Esophagus squamous epithelium (tissue), 5 donors: ENCODE measurements around the gene HNF4A. TPM values are rescaled to one million over a fixed set of nuclear protein-coding genes. Genes with fewer than 3 reads are reported as not detected.

Source experiments
- DNase-seq: peaks from one replicate; lab custom pipeline; 2025; lab: John Stamatoyannopoulos, UW
- H3K27ac ChIP-seq, 4 donors: fragments of 200-600 bp; sonication (generic); one replicate each; pipeline ENCODE4 v1.5.1; 2016 to 2019; ENCODE audit warnings: mild to moderate bottlenecking in 1 of 4
- H3K27me3 ChIP-seq, 4 donors: fragments of 200-600 bp; sonication (generic); 1 replicate in 3 of 4; 2 replicates in 1 of 4; pipeline versions ENCODE4 v1.5.1 to v1.6.0; 2017 to 2021; ENCODE audit warnings: antibody characterized with exemption in 1 of 4
- H3K36me3 ChIP-seq, 3 donors: fragments of 200-600 bp; sonication (generic); one replicate each; pipeline ENCODE4 v1.5.1; 2016 to 2019
- H3K4me1 ChIP-seq, 3 donors: fragments of 200-600 bp; sonication (generic); one replicate each; pipeline ENCODE4 v1.5.1; 2017 to 2019
- H3K4me3 ChIP-seq, 4 donors: fragments of 200-600 bp; sonication (generic); 1 replicate in 3 of 4; 2 replicates in 1 of 4; pipeline ENCODE4 v1.5.1; 2016 to 2019; ENCODE audit warnings: mild to moderate bottlenecking in 2 of 4, moderate library complexity in 1 of 4
- H3K9me3 ChIP-seq, 3 donors: fragments of 200-600 bp; sonication (generic); one replicate each; pipeline ENCODE4 v1.5.1; 2016 to 2019
- POLR2A ChIP-seq, 4 donors: fragments of 450-650 bp; IDR thresholded peaks; one replicate each; pipeline ENCODE4 v1.6.1; 2017; ENCODE audit warnings: antibody characterized with exemption in 4 of 4, mild to moderate bottlenecking in 4 of 4, moderate library complexity in 3 of 4
- WGBS, 2 donors: methylation state at CpG; one replicate each; pipeline ENCODE4 v1.1.5; 2018; 5-methylcytosine and 5-hydroxymethylcytosine counted together
- intact Hi-C: fragments of 100-400 bp; cut with DNase I; formaldehyde crosslinking; loops from one replicate; pipeline ENCODE4 v1.15.0; 2022
- total RNA-seq, 4 donors: library from RNA; depleted of rRNA; stranded (reverse); fragments of >200 nt; gene quantifications; one replicate each; pipeline ENCODE4 v1.1.0, GENCODE V29; 2016
- TF ChIP-seq, protein P1 (sequence below), 6 experiments: fragments of 450-650 bp in 4 of 6; fragments of 200-600 bp in 2 of 6; sonication (generic) in 2 of 6; IDR thresholded peaks; one replicate each; pipeline ENCODE4 v1.5.1; 2016 to 2019; ENCODE audit warnings: antibody characterized with exemption in 6 of 6, mild to moderate bottlenecking in 4 of 6, moderate library complexity in 4 of 6
- donor health status: DM: yes; HTN: yes; CAD: no.

Gene HNF4A
- total RNA-seq, 4 donors from 2014 or later: not detected

DNA sequence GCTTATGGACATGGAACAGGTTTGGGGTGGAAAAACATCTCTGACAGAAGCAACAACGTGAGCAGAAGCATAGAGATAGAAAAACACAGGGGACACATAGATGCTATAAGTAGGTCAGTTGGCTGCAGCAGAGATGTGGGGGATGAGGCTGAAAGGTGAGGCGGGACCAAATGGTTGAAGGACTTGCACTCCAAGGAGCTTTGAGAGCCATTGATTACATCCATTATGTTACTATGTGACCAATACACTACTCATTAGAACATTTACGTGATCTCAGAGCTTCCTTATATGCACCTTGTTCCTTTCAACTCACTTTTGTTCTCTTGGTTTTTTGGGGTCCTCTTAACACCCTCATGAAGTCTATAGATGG is 72.3 kb downstream of the HNF4A start:
- Histone ChIP-seq H3K27me3 (peaks cover 0 to 64% (median 0%) of the 10 kb centered on the region in 4 donors), H3K4me1 (no peaks in the 10 kb centered on the region), H3K9me3 (no peaks in the 10 kb centered on the region), H3K36me3 (no peaks in the 10 kb centered on the region), H3K4me3 (no peak overlapping the region), H3K27ac (no peak overlapping the region)
- no peak for DNase-seq
- TF ChIP-seq POLR2A (IDR thresholded peaks at IDR 0.05): no peak
- TF ChIP-seq, protein P1, sequence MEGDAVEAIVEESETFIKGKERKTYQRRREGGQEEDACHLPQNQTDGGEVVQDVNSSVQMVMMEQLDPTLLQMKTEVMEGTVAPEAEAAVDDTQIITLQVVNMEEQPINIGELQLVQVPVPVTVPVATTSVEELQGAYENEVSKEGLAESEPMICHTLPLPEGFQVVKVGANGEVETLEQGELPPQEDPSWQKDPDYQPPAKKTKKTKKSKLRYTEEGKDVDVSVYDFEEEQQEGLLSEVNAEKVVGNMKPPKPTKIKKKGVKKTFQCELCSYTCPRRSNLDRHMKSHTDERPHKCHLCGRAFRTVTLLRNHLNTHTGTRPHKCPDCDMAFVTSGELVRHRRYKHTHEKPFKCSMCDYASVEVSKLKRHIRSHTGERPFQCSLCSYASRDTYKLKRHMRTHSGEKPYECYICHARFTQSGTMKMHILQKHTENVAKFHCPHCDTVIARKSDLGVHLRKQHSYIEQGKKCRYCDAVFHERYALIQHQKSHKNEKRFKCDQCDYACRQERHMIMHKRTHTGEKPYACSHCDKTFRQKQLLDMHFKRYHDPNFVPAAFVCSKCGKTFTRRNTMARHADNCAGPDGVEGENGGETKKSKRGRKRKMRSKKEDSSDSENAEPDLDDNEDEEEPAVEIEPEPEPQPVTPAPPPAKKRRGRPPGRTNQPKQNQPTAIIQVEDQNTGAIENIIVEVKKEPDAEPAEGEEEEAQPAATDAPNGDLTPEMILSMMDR (IDR thresholded peaks at IDR 0.05): no peak
- intact Hi-C loops: no loop called here
- 84 to 88% methylated on average over 3 of the region's 3 CpGs for WGBS, 2 donors

DNA sequence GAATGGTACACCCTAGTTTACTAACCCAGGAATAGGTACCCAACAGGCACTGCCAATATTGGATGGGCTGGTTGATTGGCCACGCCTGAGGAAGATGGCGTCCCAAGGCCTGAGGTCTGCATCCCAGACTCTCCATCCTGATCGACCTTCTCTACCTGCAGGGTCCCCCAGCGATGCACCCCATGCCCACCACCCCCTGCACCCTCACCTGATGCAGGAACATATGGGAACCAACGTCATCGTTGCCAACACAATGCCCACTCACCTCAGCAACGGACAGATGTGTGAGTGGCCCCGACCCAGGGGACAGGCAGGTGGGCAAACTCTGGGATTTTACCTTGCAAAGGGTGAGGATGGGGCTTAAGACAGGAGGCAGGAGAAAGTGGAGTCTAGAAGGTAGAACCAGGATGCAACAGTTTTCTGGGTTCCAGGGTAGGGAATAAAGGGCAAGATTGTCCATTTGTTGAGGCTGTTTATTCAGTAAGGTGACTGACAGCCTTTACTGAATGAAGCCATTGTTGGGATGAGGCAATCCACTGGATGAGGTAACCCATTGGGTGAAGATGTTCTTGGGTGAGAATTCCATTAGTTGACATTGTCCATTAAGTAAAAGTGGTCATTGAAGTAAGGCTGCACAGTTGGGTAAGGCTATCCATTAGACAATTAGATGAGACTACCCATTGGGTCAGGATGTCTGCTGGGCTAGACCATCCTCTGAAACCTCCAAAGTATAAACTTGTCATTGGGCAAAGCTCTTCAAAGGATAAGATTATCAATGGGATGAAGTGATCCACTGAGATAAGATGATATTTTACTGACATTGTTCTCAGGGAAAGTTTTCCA is 72.9 kb downstream of the HNF4A start:
- 74 to 80% methylated on average over 4 to 7 of the region's 8 CpGs for WGBS, 2 donors

DNA sequence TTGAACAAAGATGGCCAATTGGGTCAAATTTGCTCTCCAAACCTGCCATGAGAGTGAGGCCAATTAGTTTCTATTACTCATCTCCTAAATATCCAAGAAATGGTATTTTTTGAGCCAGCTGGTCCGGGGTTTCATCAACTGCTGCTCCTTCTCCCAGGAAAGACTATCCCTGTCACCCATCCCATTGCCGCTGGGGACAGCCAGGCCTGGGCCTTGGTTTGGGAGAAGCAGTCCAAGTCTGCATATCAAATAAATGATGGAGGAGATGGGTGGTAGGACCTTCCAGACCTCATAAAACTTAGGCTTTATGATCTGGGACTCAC is 73.5 kb downstream of the HNF4A start:
- H3K27ac ChIP-seq: no peak overlapping the region
- no peaks in the 10 kb centered on the region for H3K36me3 ChIP-seq
- TF ChIP-seq POLR2A (IDR thresholded peaks at IDR 0.05): no peak
- TF ChIP-seq, protein P1 (IDR thresholded peaks at IDR 0.05): no peak
- no peaks in the 10 kb centered on the region for H3K9me3 ChIP-seq
- intact Hi-C loops: no loop called here
- peaks cover 0 to 64% (median 0%) of the 10 kb centered on the region in 4 donors for H3K27me3 ChIP-seq
- no peak overlapping the region for H3K4me3 ChIP-seq
- no peak for DNase-seq
- H3K4me1 ChIP-seq: no peaks in the 10 kb centered on the region
- 50 to 80% methylated on average over 1 to 2 of the region's 2 CpGs for WGBS, 2 donors

More for the DNA sequence above, 72.9 kb downstream of the HNF4A start:
- no peaks in the 10 kb centered on the region for H3K4me1 ChIP-seq
- H3K9me3 ChIP-seq: no peaks in the 10 kb centered on the region
- TF ChIP-seq, protein P1 (IDR thresholded peaks at IDR 0.05): no peak
- no peak for TF ChIP-seq POLR2A (IDR thresholded peaks at IDR 0.05)
- DNase-seq: no peak
- peaks cover 0 to 64% (median 0%) of the 10 kb centered on the region in 4 donors for H3K27me3 ChIP-seq
- no peak overlapping the region for H3K4me3 ChIP-seq
- intact Hi-C loops: no loop called here
- H3K36me3 ChIP-seq: no peaks in the 10 kb centered on the region
- no peak overlapping the region for H3K27ac ChIP-seq

DNA sequence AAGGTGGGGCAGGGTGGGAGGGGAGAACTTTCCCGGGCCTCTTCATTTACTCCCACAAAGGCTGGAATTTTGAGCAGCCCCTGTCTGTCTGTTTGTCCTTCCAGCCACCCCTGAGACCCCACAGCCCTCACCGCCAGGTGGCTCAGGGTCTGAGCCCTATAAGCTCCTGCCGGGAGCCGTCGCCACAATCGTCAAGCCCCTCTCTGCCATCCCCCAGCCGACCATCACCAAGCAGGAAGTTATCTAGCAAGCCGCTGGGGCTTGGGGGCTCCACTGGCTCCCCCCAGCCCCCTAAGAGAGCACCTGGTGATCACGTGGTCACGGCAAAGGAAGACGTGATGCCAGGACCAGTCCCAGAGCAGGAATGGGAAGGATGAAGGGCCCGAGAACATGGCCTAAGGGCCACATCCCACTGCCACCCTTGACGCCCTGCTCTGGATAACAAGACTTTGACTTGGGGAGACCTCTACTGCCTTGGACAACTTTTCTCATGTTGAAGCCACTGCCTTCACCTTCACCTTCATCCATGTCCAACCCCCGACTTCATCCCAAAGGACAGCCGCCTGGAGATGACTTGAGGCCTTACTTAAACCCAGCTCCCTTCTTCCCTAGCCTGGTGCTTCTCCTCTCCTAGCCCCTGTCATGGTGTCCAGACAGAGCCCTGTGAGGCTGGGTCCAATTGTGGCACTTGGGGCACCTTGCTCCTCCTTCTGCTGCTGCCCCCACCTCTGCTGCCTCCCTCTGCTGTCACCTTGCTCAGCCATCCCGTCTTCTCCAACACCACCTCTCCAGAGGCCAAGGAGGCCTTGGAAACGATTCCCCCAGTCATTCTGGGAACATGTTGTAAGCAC is 74.1 kb downstream of the HNF4A start:
- H3K27ac ChIP-seq: no peak overlapping the region
- TF ChIP-seq POLR2A (IDR thresholded peaks at IDR 0.05): no peak
- TF ChIP-seq, protein P1 (IDR thresholded peaks at IDR 0.05): no peak
- H3K27me3 ChIP-seq: peaks cover 0 to 66% (median 0%) of the 10 kb centered on the region in 4 donors
- H3K4me1 ChIP-seq: no peaks in the 10 kb centered on the region
- H3K9me3 ChIP-seq: no peaks in the 10 kb centered on the region
- WGBS, 2 donors: 89 to 94% methylated on average over 6 to 12 of the region's 17 CpGs
- intact Hi-C loops: no loop called here
- no peak overlapping the region for H3K4me3 ChIP-seq
- H3K36me3 ChIP-seq: no peaks in the 10 kb centered on the region
- DNase-seq: no peak
